ENCODE measurements around the gene ACTR8. TPM values are rescaled to one million over a fixed set of nuclear protein-coding genes. Genes with fewer than 3 reads are reported as not detected.

Gene ACTR8
- total RNA-seq, 2 experiments from 2014 or later: 39.6 to 48.7 TPM

- no TSS peak for BruUV-seq (replicated peaks)
Measured at GRCh38 chr3:53846134-53846850, 35.7 kb downstream of the ACTR8 start, which contains the start of the genes CHDH and IL17RB. Gene CHDH (minus strand): TSS chr3:53846419. CDS start chr3:53824008, 22,411 bp downstream. Gene IL17RB (plus strand): TSS chr3:53846568. CDS start chr3:53846589, 21 bp downstream.

GRCh38 chr3:53845881-53846133, 36.1 kb downstream of the ACTR8 start:
- Histone ChIP-seq H2AFZ (ENCODE audit: low read length) (no peak overlapping the region; the same call in 1 of the 2 replicates), H3K4me2 (ENCODE audit: low read length) (peak overlapping the region; percentile 60), H3K9me3 (ENCODE audit: low read length) (no peaks in the 10 kb centered on the region), H3K9me2 (ENCODE audit: insufficient read depth, low read length) (no peaks in the 10 kb centered on the region), H3K4me1 (ENCODE audit: insufficient read depth, low read length, poor library complexity, severe bottlenecking) (peaks cover 15% of the 10 kb centered on the region), H4K20me1 (ENCODE audit: insufficient read depth, low read length) (no peaks in the 10 kb centered on the region), H3K4me3 (ENCODE audit: low read depth, low read length, poor library complexity, severe bottlenecking) (peak overlapping the region; percentile 54), H3K27ac (ENCODE audit: low read depth, low read length, poor library complexity, severe bottlenecking) (no peak overlapping the region), H3K79me2 (ENCODE audit: insufficient read depth, low read depth, low read length) (no peaks in the 10 kb centered on the region), H3K36me3 (ENCODE audit: insufficient read depth, low read length) (no peaks in the 10 kb centered on the region)
- TF ChIP-seq CTCF (conservative IDR thresholded peaks at IDR 0.05; ENCODE audit: low read length) (no peak), EZH2phosphoT487 (IDR thresholded peaks at IDR 0.05; ENCODE audit: borderline replicate concordance, low read depth, low read length) (no peak)
- ChIA-PET CTCF (ENCODE audit: unreplicated experiment) (no interaction called here), POLR2A (interaction anchor here (0.5 to 1.4 kb wide), 4 partner anchors 8 to 206 kb away, joined by 3 to 5 read pairs (median 3); no protein-coding TSS in a partner anchor)
- intact Hi-C loops (cut with micrococcal nuclease; ENCODE audit: unreplicated experiment): loop anchor here (2.0 kb wide), 1 partner anchor 45 kb away; the partner anchor contains the start of gene SELENOK
- no peak for DNase-seq (ENCODE audit: low spot score)
- no TSS peak for BruUV-seq (replicated peaks)

More at GRCh38 chr3:53846134-53846850, 35.7 kb downstream of the ACTR8 start, which contains the start of the genes CHDH and IL17RB:
- H3K79me2 ChIP-seq (ENCODE audit: insufficient read depth, low read depth, low read length): no peaks in the 10 kb centered on the region
- H3K27ac ChIP-seq (ENCODE audit: low read depth, low read length, poor library complexity, severe bottlenecking): no peak within 1 kb of the TSS
- H3K9me3 ChIP-seq (ENCODE audit: low read length): no peaks in the 10 kb centered on the region
- H3K4me1 ChIP-seq (ENCODE audit: insufficient read depth, low read length, poor library complexity, severe bottlenecking): peaks cover 15% of the 10 kb centered on the region
- no peaks in the 10 kb centered on the region for H4K20me1 ChIP-seq (ENCODE audit: insufficient read depth, low read length)
- peak; percentile 12 for DNase-seq (ENCODE audit: low spot score)
- intact Hi-C loops (cut with micrococcal nuclease; ENCODE audit: unreplicated experiment): no loop called here
- peak within 1 kb of the TSS; percentile 60 for H3K4me2 ChIP-seq (ENCODE audit: low read length)
- no peak within 1 kb of the TSS; the same call in 1 of the 2 replicates for H2AFZ ChIP-seq (ENCODE audit: low read length)
- H3K4me3 ChIP-seq (ENCODE audit: low read depth, low read length, poor library complexity, severe bottlenecking): peak within 1 kb of the TSS; percentile 54
- no peak for TF ChIP-seq EZH2phosphoT487 (IDR thresholded peaks at IDR 0.05; ENCODE audit: borderline replicate concordance, low read depth, low read length)
- TF ChIP-seq CTCF (conservative IDR thresholded peaks at IDR 0.05; ENCODE audit: low read length): no peak
- no peaks in the 10 kb centered on the region for H3K9me2 ChIP-seq (ENCODE audit: insufficient read depth, low read length)
- CTCF ChIA-PET (ENCODE audit: unreplicated experiment): no interaction called here
- POLR2A ChIA-PET: interaction anchor here (0.6 to 1.4 kb wide), 5 partner anchors 7 to 58 kb away, joined by 3 read pairs; no protein-coding TSS in a partner anchor
- H3K36me3 ChIP-seq (ENCODE audit: insufficient read depth, low read length): no peaks in the 10 kb centered on the region
